Forelimb muscle (tissue), 1 donor: ENCODE results near the gene CPZ. TPM values are rescaled to one million over a fixed set of nuclear protein-coding genes. Genes with fewer than 3 reads are reported as not detected.

Experiments used
- polyA plus RNA-seq: library from polyadenylated mRNA; unstranded; fragments of 120-200 nt; gene quantifications from one replicate; pipeline ENCODE4 v1.2.1, GENCODE V29; 2013; ENCODE audit not compliant: insufficient read length

The CPZ gene
- polyA plus RNA-seq, 1 donor, result 8.6 TPM

Other genes starting within 250 kb of the CPZ start
- 11.7 TPM for gene ACOX3, start 152.0 kb upstream of the CPZ start, polyA plus RNA-seq
- 12.0 TPM for gene TRMT44, start 152.0 kb upstream of the CPZ start, polyA plus RNA-seq
- 1.3 TPM for gene GPR78, start 12.4 kb upstream of the CPZ start, polyA plus RNA-seq